Spleen (tissue), 7 donors: ENCODE results near the gene WNK1.

Experiments
- CTCF ChIP-seq, 11 experiments: fragments of 200-600 bp in 7 of 11; fragments of 450-650 bp in 4 of 11; sonication (generic) in 4 of 11; IDR thresholded peaks in 8 of 11; conservative IDR thresholded peaks in 3 of 11; 1 replicate in 7 of 11; 2 replicates in 4 of 11; pipeline versions ENCODE4 v1.4.0 to v1.8.0; 2016 to 2021; ENCODE audit warnings: antibody characterized with exemption in 11 of 11, inconsistent platforms in 4 of 11, mild to moderate bottlenecking in 1 of 11
- POLR2A ChIP-seq, 3 donors: fragments of 450-650 bp; IDR thresholded peaks; one replicate each; pipeline ENCODE4 v1.5.1; 2017; ENCODE audit warnings: antibody characterized with exemption in 3 of 3, mild to moderate bottlenecking in 1 of 3
- donor health status: DM: no; HTN: no; CAD: no; lungs with moderate emphysema.
- donor health status: DM: no; HTN: no; CAD: no.
- donor health status: DM: no; HTN: no; CAD: no.

DNA sequence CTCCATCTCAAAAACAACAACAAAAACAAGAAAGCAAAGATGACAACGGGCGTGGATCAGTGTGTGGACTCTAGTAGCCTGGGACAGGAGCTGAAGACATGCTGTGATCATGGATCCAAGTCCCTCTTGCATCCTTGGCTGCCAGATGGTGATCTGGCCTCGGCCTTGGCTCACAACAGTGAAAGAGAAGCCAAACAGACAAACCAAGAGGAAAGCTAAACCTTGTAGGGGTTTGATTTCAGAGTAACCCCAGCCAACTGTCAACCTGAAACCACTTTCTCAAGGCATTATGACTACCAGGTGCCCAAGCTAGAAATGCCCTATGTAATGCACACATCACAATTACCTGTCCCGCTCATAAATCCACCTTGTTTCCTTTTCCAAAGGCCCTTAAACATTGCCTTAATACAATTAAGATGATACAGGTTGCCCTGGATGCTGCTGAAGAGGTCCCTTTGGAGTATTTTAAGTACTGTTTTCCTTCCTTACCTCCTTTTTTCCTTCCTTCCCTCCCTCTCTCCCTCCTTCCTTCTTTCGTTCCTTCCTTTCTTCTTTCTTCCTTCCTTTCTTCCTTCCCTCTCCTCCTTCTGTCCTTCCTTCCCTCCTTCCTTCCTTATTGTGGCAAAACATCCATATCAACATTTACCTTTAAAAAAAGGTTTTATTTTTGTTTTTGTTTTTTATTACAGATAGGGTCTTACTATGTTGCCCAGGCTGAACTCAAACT, 47.7 kb upstream of the WNK1 start:
- no peak for TF ChIP-seq CTCF (IDR thresholded peaks at IDR 0.05 in 8 of 11, conservative IDR thresholded peaks at IDR 0.05 in 3 of 11)
- no peak for TF ChIP-seq POLR2A (IDR thresholded peaks at IDR 0.05)
